Stimulated activated CD4-positive, alpha-beta T cell treated with anti-CD3 and anti-CD28 coated beads, Interleukin-1b, Interleukin-23, amount 100 ng/mL, for 4 hours (primary cell): Measurements from ENCODE around the gene PEAR1.
A peak's percentile ranks its signal among the peaks of the same experiment; 100 is the strongest.

Experiments used
- DNase-seq, 2 donors: peaks; one replicate each; pipeline ENCODE4 v3.0.0-alpha.2; 2020; ENCODE audit warnings: low read depth in 2 of 2

The PEAR1 gene

GRCh38 chr1:156901966-156902915 is 8.7 kb downstream of the PEAR1 start:
- no peak for DNase-seq

GRCh38 chr1:156903328-156904091 is 10.0 kb downstream of the PEAR1 start:
- DNase-seq, result no peak

- no peak for DNase-seq
Measured at GRCh38 chr1:156904187-156904959, 10.9 kb downstream of the PEAR1 start.

GRCh38 chr1:156905176-156905575 is 11.7 kb downstream of the PEAR1 start:
- no peak for DNase-seq

GRCh38 chr1:156905651-156906050 is 12.1 kb downstream of the PEAR1 start:
- no peak for DNase-seq

GRCh38 chr1:156906206-156906906 is 12.8 kb downstream of the PEAR1 start:
- no peak for DNase-seq

GRCh38 chr1:156908541-156908940 is 15.0 kb downstream of the PEAR1 start:
- DNase-seq, result no peak

GRCh38 chr1:156908955-156909354 is 15.4 kb downstream of the PEAR1 start:
- no peak for DNase-seq

GRCh38 chr1:156909671-156910070 is 16.2 kb downstream of the PEAR1 start:
- no peak for DNase-seq

GRCh38 chr1:156910309-156910782 is 16.8 kb downstream of the PEAR1 start:
- peak; percentile 51 to 56 for DNase-seq

- no peak for DNase-seq
Measured at GRCh38 chr1:156911577-156912298, 18.2 kb downstream of the PEAR1 start.

- DNase-seq, result no peak
Measured at GRCh38 chr1:156912310-156912709, 18.8 kb downstream of the PEAR1 start.

GRCh38 chr1:156912861-156913808 is 19.6 kb downstream of the PEAR1 start:
- no peak for DNase-seq

GRCh38 chr1:156913809-156914387 is 20.4 kb downstream of the PEAR1 start:
- no peak for DNase-seq

GRCh38 chr1:156914440-156914856 is 20.9 kb downstream of the PEAR1 start:
- no peak for DNase-seq

- peak; percentile 39 to 63 for DNase-seq
Measured at GRCh38 chr1:156920233-156921052, 26.9 kb downstream of the PEAR1 start, which contains the start of gene LRRC71. Gene LRRC71 (plus strand): TSS chr1:156920632. CDS start chr1:156920804, 172 bp downstream.

- no peak for DNase-seq
Measured at GRCh38 chr1:156921053-156921529, 27.6 kb downstream of the PEAR1 start.
